Lower lobe of right lung (tissue), 2 donors: ENCODE data around the gene PCGF3. TPM values are rescaled to one million over a fixed set of nuclear protein-coding genes. Genes with fewer than 3 reads are reported as not detected.

ENCODE experiments used
- ATAC-seq, 2 donors: fragments of 200-7000 bp; cut with Tn5 transposase; one replicate each; pipeline ENCODE4 v1.9.1; 2020 to 2022; ENCODE audit warnings: mild to moderate bottlenecking in 2 of 2, moderate library complexity in 2 of 2
- DNase-seq: peaks from one replicate; pipeline ENCODE4 v3.0.0-alpha.2; 2020
- H3K27ac ChIP-seq: fragments of 200-600 bp; one replicate; pipeline ENCODE4 v1.8.0; 2022
- H3K27me3 ChIP-seq: fragments of 200-600 bp; one replicate; pipeline ENCODE4 v1.8.0; 2022; ENCODE audit warnings: low read depth
- H3K36me3 ChIP-seq: fragments of 200-600 bp; one replicate; pipeline ENCODE4 v1.8.0; 2022; ENCODE audit warnings: mild to moderate bottlenecking
- H3K4me1 ChIP-seq: fragments of 200-600 bp; one replicate; pipeline ENCODE4 v1.8.0; 2022
- H3K4me3 ChIP-seq: fragments of 200-600 bp; one replicate; pipeline ENCODE4 v1.8.0; 2022; ENCODE audit warnings: mild to moderate bottlenecking
- H3K9me3 ChIP-seq: fragments of 200-600 bp; one replicate; pipeline ENCODE4 v1.8.0; 2022
- CTCF ChIP-seq: fragments of 200-600 bp; IDR thresholded peaks from one replicate; pipeline ENCODE4 v1.8.0; 2022; ENCODE audit warnings: antibody characterized with exemption, mild to moderate bottlenecking
- intact Hi-C: fragments of 100-400 bp; cut with DNase I; formaldehyde crosslinking; loops from one replicate; pipeline ENCODE4 v1.11.0; 2022
- total RNA-seq: library from RNA; stranded (reverse); fragmentation: NEBNext Ultra II Directional; extraction: Animal tissue kit (Norgen Biotek cat#: 25700); gene quantifications from one replicate; pipeline ENCODE4 v1.2.1, GENCODE V29; 2021
- donor health status: DM: no; HTN: yes; CAD: no; lungs with severe emphysema.

Gene PCGF3
- total RNA-seq, 1 donor from 2014 or later: 44.8 TPM

- Histone ChIP-seq H3K27me3 (peaks cover 17% of the 10 kb centered on the region), H3K4me3 (peak overlapping the region; percentile 100), H3K27ac (peak overlapping the region; percentile 96), H3K9me3 (no peaks in the 10 kb centered on the region), H3K4me1 (peaks cover 44% of the 10 kb centered on the region), H3K36me3 (peaks cover 47% of the 10 kb centered on the region)
- intact Hi-C loops: no loop called here
- ATAC-seq: peak in 1 of 2 donors; percentile 18
- TF ChIP-seq CTCF: no peak
- DNase-seq: no peak
These were observed 75.3 kb downstream of the PCGF3 start for GRCh38 chr4:780716-781492.

- peaks cover 52% of the 10 kb centered on the region for H3K4me1 ChIP-seq
- H3K27me3 ChIP-seq: peaks cover 24% of the 10 kb centered on the region
- DNase-seq: peak; percentile 99
- H3K4me3 ChIP-seq: peak overlapping the region; percentile 100
- peak overlapping the region; percentile 96 for H3K27ac ChIP-seq
- intact Hi-C loops: no loop called here
- TF ChIP-seq CTCF: no peak
- peak; percentile 97 to 99 for ATAC-seq
- no peaks in the 10 kb centered on the region for H3K9me3 ChIP-seq
- peaks cover 40% of the 10 kb centered on the region for H3K36me3 ChIP-seq
These were observed 76.0 kb downstream of the PCGF3 start for GRCh38 chr4:781493-782216.

- ATAC-seq: no peak
- intact Hi-C loops: no loop called here
- no peak for DNase-seq
- no peak for TF ChIP-seq CTCF
- H3K4me1 ChIP-seq: peaks cover 49% of the 10 kb centered on the region
- H3K27me3 ChIP-seq: peaks cover 44% of the 10 kb centered on the region
- no peaks in the 10 kb centered on the region for H3K9me3 ChIP-seq
- no peak overlapping the region for H3K4me3 ChIP-seq
- peaks cover 9% of the 10 kb centered on the region for H3K36me3 ChIP-seq
- H3K27ac ChIP-seq: no peak overlapping the region
These were observed 79.0 kb downstream of the PCGF3 start for GRCh38 chr4:784401-785331.

- Histone ChIP-seq H3K4me1 (peaks cover 41% of the 10 kb centered on the region), H3K27me3 (peaks cover 51% of the 10 kb centered on the region), H3K4me3 (peak overlapping the region; percentile 49), H3K9me3 (no peaks in the 10 kb centered on the region), H3K27ac (peak overlapping the region; percentile 3), H3K36me3 (peaks cover 1% of the 10 kb centered on the region)
- intact Hi-C loops: no loop called here
- no peak for DNase-seq
- no peak for TF ChIP-seq CTCF
- ATAC-seq: no peak
These were observed 79.9 kb downstream of the PCGF3 start for GRCh38 chr4:785332-786073.
